ENCODE measurements around the gene FBXO27. TPM values are rescaled to one million over a fixed set of nuclear protein-coding genes. Genes with fewer than 3 reads are reported as not detected.
"Not testable (repeated sequence)": the region's sequence is repeated elsewhere in the genome, so short reads cannot be mapped to it uniquely, and the experiment has no call there.

Gene FBXO27
- total RNA-seq, 2 experiments from 2014 or later: 0.82 to 1.4 TPM

DNA sequence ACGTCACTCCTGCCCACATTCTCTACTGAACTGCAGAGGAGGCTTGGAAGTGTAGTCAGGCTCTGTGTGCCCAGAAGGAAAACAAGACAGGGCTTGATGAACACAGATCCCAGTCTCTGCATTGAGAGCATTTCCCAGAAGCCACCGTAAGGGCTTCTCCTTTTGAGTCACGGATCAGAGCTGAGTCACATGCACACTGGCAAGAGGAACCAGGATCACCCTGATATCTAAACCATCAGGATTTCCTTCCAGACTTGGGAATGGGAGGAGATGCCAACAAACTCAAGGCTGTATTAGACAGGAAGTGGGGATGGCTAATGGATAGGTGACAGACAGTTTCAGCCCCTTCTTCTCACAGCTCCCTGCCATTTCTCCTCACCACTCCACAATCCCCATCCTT lies 39.1 kb downstream of the FBXO27 start:
- ChIA-PET CTCF (no interaction called here), POLR2A (no interaction called here)

DNA sequence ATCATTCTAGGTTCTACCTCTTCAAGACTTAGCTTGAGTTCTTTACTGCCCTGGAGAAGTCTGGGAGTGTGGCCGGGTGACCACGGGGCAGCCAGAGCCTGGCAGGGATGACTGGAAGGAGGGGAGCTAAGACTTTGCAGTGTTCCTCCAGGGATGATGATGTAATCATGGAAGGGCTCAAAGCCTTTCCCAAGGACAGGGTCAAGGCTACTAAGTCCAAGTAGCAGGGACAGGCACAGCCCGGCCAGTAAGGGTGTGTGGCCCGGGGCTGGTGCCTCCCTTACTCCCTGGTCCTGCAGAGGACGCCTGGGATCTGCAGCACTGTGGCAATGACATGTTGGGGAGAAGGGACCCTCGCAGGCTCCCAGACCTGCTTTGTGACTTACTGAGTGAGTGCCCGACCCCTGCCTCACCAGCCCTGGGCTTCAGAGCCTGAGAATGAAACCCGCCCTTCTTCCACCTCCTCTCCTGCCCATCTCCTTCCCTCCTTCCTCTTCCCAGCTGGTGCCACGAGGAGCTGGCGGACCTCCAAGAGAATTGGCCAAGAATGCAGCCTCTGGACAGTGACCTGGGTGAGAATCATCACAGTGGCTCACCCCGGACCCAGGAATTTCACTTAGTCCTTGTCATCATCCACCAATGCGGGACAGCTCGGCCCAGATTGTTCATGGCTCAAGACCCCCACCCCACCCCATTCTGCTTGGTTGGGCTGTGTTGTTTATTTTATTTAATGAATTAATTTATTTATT lies 41.2 kb downstream of the FBXO27 start:
- ChIA-PET POLR2A (no interaction called here), CTCF (interaction anchor here (0.7 kb wide), 1 partner anchor 58 kb away, joined by 3 read pairs; no protein-coding TSS in a partner anchor)

DNA sequence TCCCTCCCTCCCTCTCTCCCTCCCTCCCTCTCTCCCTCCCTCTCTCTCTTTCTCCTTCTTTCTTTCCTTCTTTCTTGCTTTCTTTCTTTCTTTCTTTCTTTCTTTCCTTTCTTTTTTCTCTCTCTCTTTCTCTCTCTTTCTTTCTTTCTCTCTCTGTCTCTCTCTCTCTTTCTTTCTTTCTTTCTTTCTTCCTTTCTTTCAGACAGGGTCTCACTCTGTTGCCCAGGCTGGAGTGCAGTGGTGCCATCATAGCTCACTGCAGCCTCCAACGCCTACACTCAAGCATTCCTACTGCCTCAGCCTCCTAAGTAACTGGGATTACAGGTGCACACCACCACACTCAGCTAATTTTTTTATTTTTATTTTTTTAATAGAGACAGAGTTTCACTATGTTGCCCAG lies 42.7 kb downstream of the FBXO27 start:
- CTCF ChIA-PET: interaction anchor here (0.5 kb wide), 1 partner anchor 355 kb away, joined by 4 read pairs; no protein-coding TSS in a partner anchor
- POLR2A ChIA-PET: not testable (repeated sequence)

DNA sequence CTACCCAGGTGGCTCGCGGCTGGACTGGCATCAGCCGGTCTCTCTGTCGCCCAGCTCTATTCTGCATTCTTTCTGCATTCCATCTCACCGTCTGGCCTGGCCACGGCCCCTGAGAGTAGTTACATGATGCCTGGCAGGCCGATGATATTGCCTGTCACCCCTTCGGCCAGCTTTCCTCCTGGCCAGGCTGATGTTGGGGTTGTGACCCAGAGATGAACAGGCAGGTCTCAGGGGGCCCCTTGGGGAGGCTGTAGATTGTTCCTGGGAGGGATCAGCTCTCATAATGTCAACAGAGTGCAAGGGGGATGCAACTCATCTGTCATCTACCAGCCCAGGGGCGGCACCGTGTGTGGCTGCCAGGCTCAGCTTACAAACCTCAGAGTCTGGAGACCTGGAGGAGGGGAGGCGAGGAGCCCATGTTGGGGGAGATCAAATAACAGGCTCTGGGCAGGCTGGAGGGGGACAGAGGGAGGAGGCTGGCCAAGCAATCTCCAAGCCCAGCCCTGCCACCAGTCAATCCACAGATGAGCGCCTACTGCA lies 43.2 kb downstream of the FBXO27 start:
- ChIA-PET POLR2A (no interaction called here), CTCF (interaction anchor here (0.5 kb wide), 1 partner anchor 354 kb away, joined by 4 read pairs; no protein-coding TSS in a partner anchor)

DNA sequence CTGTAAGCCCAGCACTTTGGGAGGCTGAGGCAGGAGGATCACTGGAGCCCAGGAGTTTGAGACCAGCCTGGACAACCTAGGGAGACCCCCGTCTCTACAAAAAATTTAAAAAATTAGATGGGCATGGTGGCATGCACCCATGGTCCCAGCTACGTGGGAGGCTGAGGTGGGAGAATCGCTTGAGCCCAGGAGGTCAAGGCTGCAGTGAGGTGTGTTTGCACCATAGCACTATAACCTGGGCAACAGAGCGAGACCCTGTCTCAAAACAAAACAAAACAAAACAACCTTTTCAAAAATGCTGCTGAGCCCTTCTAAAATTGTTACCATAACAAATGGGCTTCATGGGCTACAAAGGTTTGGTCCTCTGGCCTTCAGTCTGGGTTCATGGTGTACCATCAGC lies 43.7 kb downstream of the FBXO27 start:
- POLR2A ChIA-PET: not testable (repeated sequence)
- CTCF ChIA-PET: interaction anchor here (0.6 kb wide), 1 partner anchor 121 kb away, joined by 4 read pairs; no protein-coding TSS in a partner anchor

DNA sequence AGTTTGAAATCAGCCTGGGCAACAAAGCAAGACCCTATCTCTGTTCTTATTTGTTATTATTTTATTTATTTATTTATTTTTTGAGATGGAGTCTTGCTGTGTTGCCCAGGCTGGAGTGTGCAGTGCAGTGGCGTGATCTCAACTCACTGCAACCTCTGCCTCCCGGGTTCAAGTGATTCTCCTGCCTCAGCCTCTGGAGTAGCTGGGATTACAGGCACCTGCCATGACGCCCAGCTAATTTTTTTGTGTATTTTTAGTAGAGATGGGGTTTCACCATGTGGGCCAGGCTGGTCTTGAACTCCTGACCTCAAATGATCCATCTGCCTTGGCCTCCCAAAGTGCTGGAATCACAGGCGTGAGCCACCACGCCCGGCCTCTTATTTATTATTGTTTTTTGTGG lies 44.6 kb downstream of the FBXO27 start:
- POLR2A ChIA-PET: not testable (repeated sequence)

DNA sequence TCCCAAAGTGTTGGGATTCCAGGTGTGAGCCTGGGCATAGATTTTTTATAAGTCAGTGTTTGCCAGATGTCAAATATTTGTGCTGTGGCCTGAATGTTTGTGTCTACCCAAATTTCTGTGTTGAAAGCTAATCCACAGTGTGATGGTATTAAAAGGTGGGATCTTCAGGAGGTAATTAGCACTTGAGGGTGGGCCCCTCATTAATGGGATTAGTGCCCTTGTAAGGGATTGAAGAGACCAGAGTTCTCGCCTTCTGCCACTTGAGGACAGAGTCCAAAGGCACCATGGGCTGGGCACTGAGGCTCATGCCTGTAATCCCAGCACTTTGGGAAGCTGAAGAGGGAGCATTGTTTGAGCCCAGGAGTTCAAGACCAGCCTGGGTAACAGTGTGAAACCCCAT lies 47.1 kb downstream of the FBXO27 start:
- ChIA-PET POLR2A (no interaction called here), CTCF (no interaction called here)

More for the DNA sequence above, 44.6 kb downstream of the FBXO27 start:
- CTCF ChIA-PET: interaction anchor here (1.1 kb wide), 1 partner anchor 134 kb away, joined by 5 read pairs; no protein-coding TSS in a partner anchor

DNA sequence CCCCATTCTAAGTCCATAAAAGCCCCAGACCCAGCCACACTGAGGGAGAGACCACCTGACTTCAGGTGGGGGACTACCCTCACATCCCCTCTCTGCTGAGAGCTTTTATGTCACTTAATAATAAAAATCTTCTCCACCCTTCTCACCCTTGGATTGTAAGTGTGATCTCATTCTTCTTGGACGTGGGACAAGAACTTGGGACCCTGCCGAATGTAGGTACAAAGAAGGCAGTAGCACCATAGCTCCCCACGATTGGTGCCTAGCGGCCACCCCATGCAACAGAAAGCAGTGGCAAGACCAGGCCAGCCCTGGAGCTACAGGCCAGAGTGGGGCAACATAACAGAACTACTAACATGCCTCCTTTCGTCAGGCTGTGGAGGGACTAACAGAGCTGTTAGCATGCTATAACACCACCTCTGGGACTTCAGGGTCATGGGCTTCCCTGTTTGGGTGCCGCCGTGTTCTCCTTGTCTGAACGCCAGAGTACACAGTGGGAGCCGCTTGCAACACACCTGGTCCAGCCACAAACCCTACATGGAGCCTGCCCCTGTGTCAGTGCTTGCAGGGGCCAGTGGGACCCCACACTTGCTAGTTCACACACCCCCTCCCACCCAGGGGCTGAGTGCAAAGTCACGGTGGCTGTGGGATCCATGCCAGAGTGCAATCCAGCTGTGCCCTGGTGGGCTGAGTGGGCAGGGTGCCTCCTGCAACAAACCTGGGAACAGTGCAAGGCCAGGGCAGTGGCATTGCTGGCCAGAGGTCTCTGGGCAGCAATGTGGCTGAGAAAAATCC lies 51.6 kb downstream of the FBXO27 start:
- ChIA-PET POLR2A (interaction anchor here (0.6 kb wide), 1 partner anchor 15 kb away, joined by 3 read pairs; no protein-coding TSS in a partner anchor), CTCF (no interaction called here)

DNA sequence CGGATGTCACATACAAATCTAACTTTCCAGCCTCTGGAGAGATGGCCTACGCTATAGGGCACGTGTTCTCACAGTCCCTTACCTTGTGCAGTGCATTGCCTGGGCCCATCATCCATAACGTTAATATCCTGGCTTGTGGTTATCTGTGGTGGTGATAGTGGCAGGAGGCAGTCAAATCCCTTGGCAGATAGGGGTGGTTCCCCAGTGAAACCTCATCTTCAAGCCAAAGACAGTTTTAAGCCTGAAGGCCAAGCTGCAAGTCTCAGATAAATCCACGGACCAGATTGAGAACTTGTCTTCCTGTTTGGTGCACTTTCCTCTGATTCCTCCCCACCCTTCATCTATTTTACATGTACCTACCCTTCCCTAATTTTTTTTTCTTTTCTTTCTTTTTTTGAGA lies 52.5 kb downstream of the FBXO27 start:
- ChIA-PET POLR2A (no interaction called here), CTCF (interaction anchor here (1.0 kb wide), 1 partner anchor 72 kb away, joined by 5 read pairs; no protein-coding TSS in a partner anchor)

DNA sequence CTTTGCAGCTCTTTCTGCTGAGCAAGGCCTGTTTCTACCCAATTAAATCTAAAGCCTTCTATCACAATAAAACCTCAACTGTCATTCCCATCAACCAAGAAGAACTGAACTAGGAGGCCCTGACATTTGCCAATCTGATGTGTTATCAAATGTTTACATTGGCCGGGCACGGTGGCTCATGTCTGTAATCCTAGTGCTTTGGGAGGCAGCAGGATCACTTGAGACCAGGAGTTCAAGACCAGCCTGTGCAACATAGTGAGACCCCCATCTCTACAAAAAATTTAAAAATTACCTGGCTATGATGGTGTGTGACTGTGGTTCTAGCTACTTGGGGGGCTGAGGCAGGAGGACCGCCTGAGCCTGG lies 54.0 kb downstream of the FBXO27 start:
- ChIA-PET POLR2A (no interaction called here), CTCF (interaction anchor here (0.6 kb wide), 1 partner anchor 17 kb away, joined by 3 read pairs; no protein-coding TSS in a partner anchor)

DNA sequence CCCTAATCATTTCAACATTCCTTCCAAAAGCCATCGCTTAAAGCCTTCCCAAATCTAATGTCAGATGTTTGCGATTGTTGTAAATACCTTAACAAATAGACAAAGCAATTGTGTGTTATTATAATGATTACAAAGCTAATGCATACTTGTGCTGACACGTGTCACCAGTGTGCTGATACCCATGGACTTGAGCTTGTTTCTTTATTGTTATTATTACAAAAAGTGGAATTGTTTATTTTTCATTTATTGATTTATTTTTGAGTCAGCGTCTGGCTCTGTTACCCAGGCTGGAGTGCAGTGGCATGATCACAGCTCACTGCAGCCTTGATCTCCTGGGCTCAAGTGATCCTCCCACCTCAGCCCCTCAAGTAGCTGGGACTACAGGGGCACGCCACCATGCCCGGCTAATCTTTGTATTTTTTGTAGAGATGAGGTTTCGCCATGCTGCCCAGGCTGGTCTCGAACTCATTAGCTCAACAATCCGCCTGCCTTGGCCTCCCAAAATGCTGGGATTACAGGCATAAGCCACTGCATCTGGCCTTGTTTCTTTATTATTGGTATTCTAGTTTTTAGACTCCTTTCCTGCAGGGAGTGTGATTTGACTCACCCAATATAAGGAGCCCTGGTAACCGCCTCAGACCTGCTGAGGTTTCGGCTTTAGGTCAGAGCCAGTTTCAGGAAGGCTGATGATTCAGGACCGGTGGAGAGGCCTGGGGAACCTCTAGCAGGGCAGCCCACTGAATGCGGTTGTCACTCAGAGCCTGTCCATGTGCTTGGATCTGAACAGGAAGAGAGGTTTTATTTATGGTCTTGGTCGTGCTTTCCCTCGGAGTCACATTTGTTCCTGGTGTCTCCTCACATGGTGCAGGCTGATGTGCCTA lies 54.7 kb downstream of the FBXO27 start:
- CTCF ChIA-PET: interaction anchor here (0.6 kb wide), 2 partner anchors 16 to 135 kb away, joined by 3 to 4 read pairs; no protein-coding TSS in a partner anchor

DNA sequence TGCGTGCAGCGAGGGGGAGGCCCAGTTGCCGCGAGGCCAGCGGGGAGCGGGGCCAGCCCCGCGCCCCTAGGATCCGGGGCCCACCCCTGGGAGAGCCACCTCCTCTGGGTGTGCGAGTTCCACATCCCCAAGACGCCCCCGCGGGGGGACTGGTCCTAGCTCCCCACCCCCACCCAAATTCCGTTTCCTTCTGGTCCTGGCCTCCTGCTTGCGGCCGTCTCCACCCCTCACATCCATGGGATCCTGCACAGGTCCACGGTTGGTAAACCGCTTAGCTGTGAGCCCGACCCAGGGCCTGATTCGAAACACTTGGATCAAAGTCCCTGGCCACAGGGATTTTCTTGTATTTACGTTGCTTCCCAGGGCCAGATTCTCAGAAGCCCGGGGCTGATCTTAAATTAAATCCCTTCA lies 56.5 kb downstream of the FBXO27 start:
- ChIA-PET POLR2A (no interaction called here), CTCF (interaction anchor here (0.9 kb wide), 1 partner anchor 40 kb away, joined by 3 read pairs; no protein-coding TSS in a partner anchor)

More for the DNA sequence above, 54.7 kb downstream of the FBXO27 start:
- POLR2A ChIA-PET: interaction anchor here (0.7 kb wide), 1 partner anchor 317 kb away, joined by 3 read pairs; no protein-coding TSS in a partner anchor

DNA sequence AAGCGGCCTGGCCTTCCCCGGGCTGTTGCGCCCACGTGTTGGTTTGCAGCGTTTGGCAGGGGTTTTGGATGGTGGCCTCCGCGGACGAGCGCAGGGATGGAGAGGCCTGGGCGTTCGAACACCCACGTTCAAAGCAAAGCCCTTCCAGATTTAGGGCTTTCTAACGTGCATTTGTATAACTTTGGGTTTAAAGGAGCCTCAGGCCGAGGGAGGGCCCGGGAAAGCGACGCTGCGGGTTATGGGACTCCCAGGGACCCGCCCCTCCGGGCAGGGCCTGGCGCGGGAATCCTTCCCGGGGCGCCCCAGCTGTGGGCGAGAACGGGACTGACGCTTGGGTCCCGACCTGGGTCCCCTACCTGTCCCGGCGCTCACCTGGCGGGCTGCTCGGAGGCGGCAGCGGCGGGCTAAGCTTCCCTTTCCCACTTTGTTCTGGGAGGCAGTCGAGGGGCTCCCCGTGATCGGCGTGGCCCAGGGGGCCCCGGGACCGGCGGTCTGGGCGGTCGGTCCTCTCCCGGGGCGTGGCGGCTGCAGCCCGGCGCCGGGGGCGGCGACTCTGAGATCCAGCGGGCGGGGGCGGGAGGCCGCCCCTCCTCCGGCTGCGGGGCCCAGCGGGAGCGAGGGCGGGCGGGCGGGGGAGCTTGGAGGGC lies 57.0 kb downstream of the FBXO27 start, which contains the start of gene FBXO17:
Gene FBXO17 (minus strand): TSS at position 529 of the 647 bp plus-strand sequence. CDS start 25,423 bp downstream, outside the sequence.
- CTCF ChIA-PET: interaction anchor here (0.9 kb wide), 1 partner anchor 39 kb away, joined by 3 read pairs; no protein-coding TSS in a partner anchor
- POLR2A ChIA-PET: no interaction called here

DNA sequence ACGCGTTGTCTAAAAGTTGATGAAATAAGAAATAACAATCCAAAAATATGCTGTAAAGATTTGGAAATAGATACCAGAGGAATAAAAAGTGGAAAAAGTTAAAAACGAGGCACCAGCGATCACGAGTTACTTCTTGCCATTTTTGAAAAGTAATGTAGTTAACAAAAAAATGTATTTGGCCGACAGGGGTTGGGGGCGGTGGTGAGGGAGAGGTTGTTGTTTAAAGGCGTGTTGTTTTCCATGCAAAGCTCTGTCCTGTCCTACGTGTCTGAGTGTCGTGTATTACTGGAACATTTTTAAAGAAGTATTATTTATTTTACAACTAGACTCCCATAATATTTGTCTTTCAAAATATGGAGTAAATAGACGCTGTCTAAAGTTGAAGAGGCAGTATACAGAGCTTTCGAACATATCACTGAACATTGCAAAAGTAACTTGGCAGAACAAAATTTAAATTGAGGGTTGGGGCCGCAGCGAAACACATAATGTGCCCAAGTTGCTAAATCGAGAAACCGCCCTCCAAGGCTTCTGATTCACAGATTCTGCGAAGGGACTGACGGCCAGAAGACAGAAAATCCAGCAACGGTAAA lies 57.6 kb downstream of the FBXO27 start:
- ChIA-PET POLR2A (no interaction called here), CTCF (no interaction called here)

Measured in activated CD8-positive, alpha-beta memory T cell treated with anti-CD3 and anti-CD28 coated beads for 36 hours (primary cell).